BLaER1 (cell line): ENCODE results near the gene MAP2K2.

Experiments used
- H3K27ac ChIP-seq: shearing (Covaris generic); formaldehyde crosslinking; 2 replicates; pipeline ENCODE4 v1.8.1; 2022
- H3K27me3 ChIP-seq: shearing (Covaris generic); formaldehyde crosslinking; 2 replicates; pipeline ENCODE4 v1.8.1; 2022
- H3K36me3 ChIP-seq: shearing (Covaris generic); formaldehyde crosslinking; 2 replicates; pipeline ENCODE4 v1.8.1; 2022
- H3K4me1 ChIP-seq: shearing (Covaris generic); formaldehyde crosslinking; 2 replicates; pipeline ENCODE4 v1.8.1; 2022
- H3K4me2 ChIP-seq: shearing (Covaris generic); formaldehyde crosslinking; 2 replicates; pipeline ENCODE4 v1.8.1; 2022
- H3K4me3 ChIP-seq: shearing (Covaris generic); formaldehyde crosslinking; 2 replicates; pipeline ENCODE4 v1.8.1; 2022
- H3K9ac ChIP-seq: shearing (Covaris generic); formaldehyde crosslinking; 2 replicates; pipeline ENCODE4 v1.8.1; 2022
- H3K9me3 ChIP-seq: shearing (Covaris generic); formaldehyde crosslinking; 2 replicates; pipeline ENCODE4 v1.8.1; 2022
- H4K20me1 ChIP-seq: shearing (Covaris generic); formaldehyde crosslinking; 2 replicates; pipeline ENCODE4 v1.8.1; 2022
- Cebpa-rat ChIP-seq: shearing (Covaris generic); IDR thresholded peaks from 2 replicates; pipeline ENCODE4 v1.8.1; 2022

Gene MAP2K2

GRCh38 chr19:4101496-4101770 lies 22.5 kb downstream of the MAP2K2 start:
- H3K9ac ChIP-seq = no peak overlapping the region
- no peak overlapping the region for H3K4me3 ChIP-seq

GRCh38 chr19:4100647-4101495 lies 23.1 kb downstream of the MAP2K2 start:
- H3K9ac ChIP-seq = no peak overlapping the region
- H3K4me3 ChIP-seq = no peak overlapping the region

More at GRCh38 chr19:4101496-4101770, 22.5 kb downstream of the MAP2K2 start:
- Histone ChIP-seq H4K20me1 (peaks cover 27% of the 10 kb centered on the region; the same call in 1 of the 2 replicates), H3K9me3 (no peaks in the 10 kb centered on the region), H3K4me2 (no peak overlapping the region), H3K4me1 (peaks cover 32% of the 10 kb centered on the region), H3K27me3 (no peaks in the 10 kb centered on the region), H3K36me3 (peaks cover 88% of the 10 kb centered on the region), H3K27ac (no peak overlapping the region)
- TF ChIP-seq Cebpa-rat = no peak

GRCh38 chr19:4099041-4099764 lies 24.7 kb downstream of the MAP2K2 start:
- H3K4me2 ChIP-seq = no peak overlapping the region
- peaks cover 100% of the 10 kb centered on the region for H3K36me3 ChIP-seq

More at GRCh38 chr19:4100647-4101495, 23.1 kb downstream of the MAP2K2 start:
- Histone ChIP-seq H3K4me2 (no peak overlapping the region), H4K20me1 (peaks cover 27% of the 10 kb centered on the region; the same call in 1 of the 2 replicates), H3K4me1 (peaks cover 26% of the 10 kb centered on the region), H3K9me3 (no peaks in the 10 kb centered on the region), H3K27me3 (no peaks in the 10 kb centered on the region), H3K36me3 (peaks cover 88% of the 10 kb centered on the region), H3K27ac (no peak overlapping the region)
- no peak for TF ChIP-seq Cebpa-rat

GRCh38 chr19:4098493-4098892 lies 25.4 kb downstream of the MAP2K2 start:
- H4K20me1 ChIP-seq = peaks cover 10% of the 10 kb centered on the region; the same call in 1 of the 2 replicates
- H3K4me3 ChIP-seq = no peak overlapping the region
- H3K9me3 ChIP-seq = no peaks in the 10 kb centered on the region
- H3K27me3 ChIP-seq = no peaks in the 10 kb centered on the region
- H3K27ac ChIP-seq = no peak overlapping the region
- peaks cover 14% of the 10 kb centered on the region for H3K4me1 ChIP-seq
- no peak overlapping the region for H3K9ac ChIP-seq
- H3K4me2 ChIP-seq = no peak overlapping the region
- peaks cover 100% of the 10 kb centered on the region for H3K36me3 ChIP-seq
- TF ChIP-seq Cebpa-rat = no peak

More at GRCh38 chr19:4099041-4099764, 24.7 kb downstream of the MAP2K2 start:
- no peaks in the 10 kb centered on the region for H3K9me3 ChIP-seq
- no peak overlapping the region for H3K4me3 ChIP-seq
- H3K27ac ChIP-seq = no peak overlapping the region
- H4K20me1 ChIP-seq = peaks cover 17% of the 10 kb centered on the region; the same call in 1 of the 2 replicates
- peaks cover 14% of the 10 kb centered on the region for H3K4me1 ChIP-seq
- H3K9ac ChIP-seq = no peak overlapping the region
- H3K27me3 ChIP-seq = no peaks in the 10 kb centered on the region
- TF ChIP-seq Cebpa-rat = 0 out of 2 replicates have a peak, but pooled peaks have one; percentile 31

GRCh38 chr19:4097501-4097900 lies 26.4 kb downstream of the MAP2K2 start:
- Histone ChIP-seq H4K20me1 (0 out of 2 replicates have a peak, but pooled peaks cover 7% of the 10 kb centered on the region), H3K27ac (no peak overlapping the region), H3K36me3 (peaks cover 97% of the 10 kb centered on the region), H3K9ac (no peak overlapping the region), H3K4me3 (no peak overlapping the region), H3K9me3 (no peaks in the 10 kb centered on the region), H3K27me3 (no peaks in the 10 kb centered on the region), H3K4me2 (no peak overlapping the region), H3K4me1 (peaks cover 17% of the 10 kb centered on the region)
- TF ChIP-seq Cebpa-rat = no peak

GRCh38 chr19:4096049-4096892 lies 27.7 kb downstream of the MAP2K2 start:
- H4K20me1 ChIP-seq = no peaks in the 10 kb centered on the region
- H3K27ac ChIP-seq = no peak overlapping the region
- peaks cover 95% of the 10 kb centered on the region for H3K36me3 ChIP-seq

GRCh38 chr19:4095488-4095844 lies 28.5 kb downstream of the MAP2K2 start:
- Histone ChIP-seq H3K9ac (no peak overlapping the region), H3K4me1 (peaks cover 33% of the 10 kb centered on the region), H4K20me1 (no peaks in the 10 kb centered on the region), H3K9me3 (no peaks in the 10 kb centered on the region), H3K4me3 (no peak overlapping the region), H3K27ac (no peak overlapping the region), H3K36me3 (peaks cover 87% of the 10 kb centered on the region), H3K4me2 (no peak overlapping the region), H3K27me3 (no peaks in the 10 kb centered on the region)
- no peak for TF ChIP-seq Cebpa-rat

More at GRCh38 chr19:4096049-4096892, 27.7 kb downstream of the MAP2K2 start:
- no peaks in the 10 kb centered on the region for H3K9me3 ChIP-seq
- H3K4me1 ChIP-seq = peaks cover 25% of the 10 kb centered on the region
- H3K4me3 ChIP-seq = no peak overlapping the region
- H3K4me2 ChIP-seq = no peak overlapping the region
- no peaks in the 10 kb centered on the region for H3K27me3 ChIP-seq
- TF ChIP-seq Cebpa-rat = no peak
- H3K9ac ChIP-seq = no peak overlapping the region

- no peak for TF ChIP-seq Cebpa-rat
- no peak overlapping the region for H3K4me3 ChIP-seq
- H3K9me3 ChIP-seq = no peaks in the 10 kb centered on the region
- no peaks in the 10 kb centered on the region for H4K20me1 ChIP-seq
- no peak overlapping the region for H3K9ac ChIP-seq
- H3K4me1 ChIP-seq = peaks cover 38% of the 10 kb centered on the region
- no peaks in the 10 kb centered on the region for H3K27me3 ChIP-seq
- peaks cover 82% of the 10 kb centered on the region for H3K36me3 ChIP-seq
- no peak overlapping the region for H3K4me2 ChIP-seq
- no peak overlapping the region for H3K27ac ChIP-seq
Observed at GRCh38 chr19:4094761-4095487, 29.0 kb downstream of the MAP2K2 start.

GRCh38 chr19:4094291-4094690 lies 29.6 kb downstream of the MAP2K2 start:
- H3K4me1 ChIP-seq = peaks cover 45% of the 10 kb centered on the region
- no peak for TF ChIP-seq Cebpa-rat

More at GRCh38 chr19:4094291-4094690, 29.6 kb downstream of the MAP2K2 start:
- Histone ChIP-seq H3K4me3 (no peak overlapping the region), H3K27ac (0 out of 2 replicates have a peak overlapping the region, but pooled peaks have one; percentile 38), H3K9me3 (no peaks in the 10 kb centered on the region), H3K4me2 (peak overlapping the region; percentile 21), H4K20me1 (no peaks in the 10 kb centered on the region), H3K36me3 (peaks cover 76% of the 10 kb centered on the region), H3K9ac (no peak overlapping the region), H3K27me3 (no peaks in the 10 kb centered on the region)
